Colon (tissue), 2 donors: Measurements from ENCODE around the gene ADAM15.

Experiments
- FAIRE-seq: peaks from 2 replicates; lab custom pipeline; 2012; peaks lifted over from hg19 to GRCh38; lab: Jason Lieb, UNC
- donor health status: control.
- donor health status: control.

Gene ADAM15

GRCh38 chr1:155086856-155087535, 35.9 kb downstream of the ADAM15 start:
- no peak for FAIRE-seq

DNA sequence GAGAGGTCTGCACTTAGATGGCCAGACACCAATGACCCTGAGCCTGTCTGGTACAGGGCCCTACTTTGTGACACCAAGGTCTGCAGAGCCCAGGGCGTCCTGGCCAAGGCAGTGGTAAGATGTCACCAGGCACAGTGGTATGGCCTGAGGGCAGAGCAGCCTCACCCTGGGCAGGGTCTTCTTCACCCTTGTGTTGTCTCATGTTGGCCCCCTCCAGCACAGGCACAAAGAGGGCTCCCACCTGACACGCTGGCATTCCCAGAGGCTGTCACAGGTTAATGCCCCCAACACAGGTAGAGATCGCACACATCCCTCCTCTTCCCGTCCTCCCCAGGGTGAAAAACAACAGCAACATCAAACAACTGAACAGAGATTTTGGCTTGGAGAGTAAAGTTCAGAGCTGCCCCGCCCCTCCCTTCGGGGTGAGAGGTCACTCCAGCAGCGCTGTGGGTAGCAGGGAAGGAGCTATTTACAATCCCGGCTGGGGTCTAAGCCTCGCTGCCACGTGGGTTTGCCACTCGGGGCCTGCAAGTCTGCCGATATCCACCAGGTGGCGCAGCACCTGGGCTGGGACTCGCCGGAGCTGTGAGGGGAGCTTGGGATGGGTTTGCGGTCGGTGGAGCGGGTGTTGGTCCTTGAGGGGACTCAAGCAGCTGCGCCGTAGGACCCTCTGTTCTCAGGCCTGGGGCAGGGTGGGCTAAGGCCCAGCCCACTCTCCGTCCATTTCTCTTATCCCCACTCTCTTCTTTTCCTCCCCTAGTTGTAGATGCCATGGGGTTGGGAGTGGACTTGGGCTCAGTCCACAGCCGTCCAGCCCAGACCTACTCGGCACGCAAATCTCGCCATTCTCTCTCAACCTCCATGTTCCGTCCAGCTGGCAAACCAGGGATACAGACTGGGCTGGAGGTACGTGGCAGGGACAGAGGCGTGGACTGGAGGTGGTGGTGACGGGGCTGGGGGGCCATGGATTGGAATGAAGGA, 40.2 kb downstream of the ADAM15 start:
- no peak for FAIRE-seq

- no peak for FAIRE-seq
Observed at GRCh38 chr1:155092131-155092530, 41.0 kb downstream of the ADAM15 start.

DNA sequence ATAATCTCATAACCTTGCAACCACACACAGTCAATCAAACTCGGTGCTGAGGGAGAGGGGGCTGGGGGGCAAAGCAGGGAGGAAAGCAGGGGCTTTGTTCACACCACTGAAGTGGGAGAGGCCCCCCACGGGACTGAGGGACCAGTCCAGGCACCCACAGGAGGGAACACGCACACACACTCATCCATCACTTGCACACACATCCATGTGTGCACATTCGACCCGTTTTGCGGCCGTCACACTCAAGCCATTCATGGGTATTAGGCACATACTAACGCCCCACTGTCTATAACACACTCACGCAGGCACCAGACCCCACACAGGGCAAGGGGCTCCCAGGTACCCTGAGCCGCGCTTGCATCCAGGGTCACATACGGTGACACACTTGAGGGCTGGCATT, 41.5 kb downstream of the ADAM15 start:
- FAIRE-seq = no peak

DNA sequence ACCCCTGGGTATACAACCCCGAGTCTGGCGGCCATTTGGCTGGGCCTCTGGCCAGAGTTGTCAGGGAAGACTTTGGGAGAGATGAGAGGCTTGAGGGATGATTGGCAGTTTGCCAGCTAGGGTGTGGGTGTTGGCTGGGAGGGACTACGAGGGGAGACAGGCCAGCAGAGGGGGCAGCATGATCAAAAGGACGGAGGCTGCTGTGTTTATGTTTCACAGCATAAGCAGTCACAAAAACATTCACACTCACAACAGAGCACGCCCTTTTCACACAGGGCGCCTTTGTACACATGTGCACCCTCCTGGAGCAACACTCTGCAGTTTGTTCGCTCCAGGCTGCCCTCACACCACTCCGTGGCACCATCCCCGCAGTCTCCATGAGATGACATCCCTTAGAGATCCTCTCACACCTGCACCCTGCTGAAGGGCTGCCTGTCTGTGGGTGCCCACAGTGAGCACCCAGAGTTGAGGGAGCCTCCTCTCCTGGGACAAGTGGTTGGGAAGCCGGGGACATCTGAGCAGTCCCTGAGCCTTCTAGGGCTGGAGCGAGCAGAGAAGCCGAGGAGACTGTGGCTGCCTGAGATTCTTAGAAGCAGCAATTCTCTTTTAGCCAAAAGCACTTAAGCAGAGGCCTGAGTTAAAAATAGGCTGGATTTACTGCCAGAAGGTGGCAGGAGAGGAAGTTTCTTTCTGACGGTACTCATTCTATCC, 43.0 kb downstream of the ADAM15 start:
- FAIRE-seq = no peak

GRCh38 chr1:155094622-155094948, 43.5 kb downstream of the ADAM15 start:
- FAIRE-seq = no peak

GRCh38 chr1:155099331-155099730, 48.2 kb downstream of the ADAM15 start:
- FAIRE-seq = no peak

GRCh38 chr1:155103325-155103724, 52.2 kb downstream of the ADAM15 start:
- no peak for FAIRE-seq

- FAIRE-seq = no peak
Observed at GRCh38 chr1:155104605-155105534, 53.8 kb downstream of the ADAM15 start.

- FAIRE-seq = no peak
Observed at GRCh38 chr1:155105604-155106011, 54.5 kb downstream of the ADAM15 start.

GRCh38 chr1:155106862-155107261, 55.7 kb downstream of the ADAM15 start:
- no peak for FAIRE-seq

DNA sequence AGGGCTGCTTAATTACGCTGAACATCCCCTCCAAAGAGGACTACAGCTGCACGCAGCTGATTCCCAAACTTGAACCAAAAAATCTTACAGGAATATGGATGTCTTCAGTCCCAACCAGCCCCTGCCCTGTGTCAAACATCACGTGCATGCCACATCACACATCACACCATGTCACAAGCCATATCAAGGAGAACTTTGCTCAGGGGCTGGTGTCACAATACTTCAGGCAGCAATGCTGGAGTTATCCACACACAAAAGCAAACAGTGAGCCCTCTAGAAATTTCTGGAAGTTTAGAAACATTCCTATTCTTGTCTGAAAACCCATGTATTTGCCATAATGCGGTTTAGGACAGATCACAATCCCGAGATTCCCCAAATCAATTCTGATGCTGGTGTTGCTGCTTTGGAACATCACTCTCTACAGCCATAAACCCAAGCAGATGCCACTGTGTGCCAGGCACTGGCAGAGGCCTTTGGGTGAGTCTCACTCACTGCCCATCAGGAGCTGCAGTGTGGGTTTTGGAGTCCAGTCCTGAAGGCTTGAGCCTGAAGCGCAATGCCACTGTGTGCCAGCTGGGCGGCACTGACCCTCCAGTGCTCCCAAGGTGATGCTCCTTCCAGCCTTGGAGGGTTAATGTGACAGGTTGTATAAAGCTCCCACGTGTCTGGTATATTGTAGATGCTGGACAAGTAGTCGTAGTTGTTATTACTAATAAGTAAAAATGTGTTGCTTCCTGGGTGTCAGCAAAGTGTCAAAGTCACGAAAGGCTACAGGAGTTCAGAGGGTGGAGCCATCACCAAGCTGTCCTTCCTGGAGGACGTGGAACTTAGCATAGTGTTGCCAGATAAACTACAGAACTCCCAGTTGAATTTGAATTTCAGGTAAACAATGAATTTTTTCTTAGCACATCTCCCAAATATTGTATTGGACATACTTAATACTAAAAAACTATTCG, 56.5 kb downstream of the ADAM15 start:
- no peak for FAIRE-seq

GRCh38 chr1:155108296-155108695, 57.2 kb downstream of the ADAM15 start:
- FAIRE-seq = no peak

DNA sequence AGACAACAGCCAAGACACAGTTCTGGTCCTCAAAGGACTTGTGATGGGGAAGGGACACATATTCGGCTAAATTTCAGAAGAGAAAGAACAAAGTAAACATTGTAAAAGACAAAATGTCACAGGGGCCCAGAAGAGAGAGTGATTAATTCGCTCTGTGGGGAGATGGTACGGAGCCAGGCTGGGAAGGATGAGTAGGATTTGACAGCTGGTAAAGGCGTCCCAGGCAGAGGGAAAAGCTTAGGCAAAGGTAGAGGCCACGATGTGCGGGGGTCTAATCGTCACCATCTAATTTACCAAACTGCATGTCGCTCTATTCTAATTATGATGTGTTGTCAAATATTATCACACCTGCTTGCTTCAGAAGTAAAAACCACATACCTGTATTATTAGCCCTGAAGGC, 59.3 kb downstream of the ADAM15 start:
- no peak for FAIRE-seq

- FAIRE-seq = no peak
Observed at GRCh38 chr1:155110826-155111225, 59.7 kb downstream of the ADAM15 start.
